GM19193 (cell line): ENCODE data around the gene TYW5.

Source experiments
- POLR2A ChIP-seq: IDR thresholded peaks from 4 replicates; pipeline ENCODE4 v1.6.1; 2011; ENCODE audit not compliant: insufficient read depth, insufficient read length; ENCODE audit errors: extremely low read depth

TYW5 gene

DNA sequence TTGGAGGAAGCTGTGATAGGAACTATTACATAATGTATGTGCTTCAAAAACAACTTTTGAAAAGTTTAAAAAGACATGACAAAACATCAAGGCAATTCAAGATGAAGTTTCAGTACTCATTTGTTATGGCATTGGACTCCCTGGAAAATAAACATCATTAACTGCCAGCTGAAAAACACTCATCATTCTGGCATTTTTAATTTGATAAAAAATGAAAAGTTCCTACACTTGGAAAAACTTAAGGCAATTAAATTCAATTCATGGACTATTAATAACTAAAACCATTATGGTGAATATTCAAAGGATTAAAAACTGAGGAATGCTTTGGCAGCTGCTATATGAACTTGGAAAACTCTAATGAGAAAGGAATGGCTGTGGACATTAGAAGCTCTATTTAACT, 8.5 kb downstream of the TYW5 start:
- TF ChIP-seq POLR2A = no peak

DNA sequence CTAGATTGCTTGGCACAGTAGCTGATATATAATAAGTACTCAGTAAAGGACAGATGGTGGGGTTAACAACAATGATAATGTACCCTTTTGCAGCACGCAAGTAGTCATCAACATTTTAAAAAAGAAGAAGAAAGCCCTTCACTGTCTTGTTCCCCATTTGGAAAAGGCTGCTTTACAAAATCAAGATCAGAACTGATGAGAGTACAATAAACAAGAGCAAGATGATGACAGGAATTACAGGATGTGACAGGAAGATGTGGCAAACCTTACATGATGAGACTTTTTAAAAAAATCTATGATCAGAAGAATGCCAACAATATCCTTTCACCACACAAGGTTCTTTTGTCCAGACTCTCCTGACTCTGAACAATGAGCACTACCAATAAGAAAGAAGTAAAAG, 9.1 kb downstream of the TYW5 start:
- no peak for TF ChIP-seq POLR2A

DNA sequence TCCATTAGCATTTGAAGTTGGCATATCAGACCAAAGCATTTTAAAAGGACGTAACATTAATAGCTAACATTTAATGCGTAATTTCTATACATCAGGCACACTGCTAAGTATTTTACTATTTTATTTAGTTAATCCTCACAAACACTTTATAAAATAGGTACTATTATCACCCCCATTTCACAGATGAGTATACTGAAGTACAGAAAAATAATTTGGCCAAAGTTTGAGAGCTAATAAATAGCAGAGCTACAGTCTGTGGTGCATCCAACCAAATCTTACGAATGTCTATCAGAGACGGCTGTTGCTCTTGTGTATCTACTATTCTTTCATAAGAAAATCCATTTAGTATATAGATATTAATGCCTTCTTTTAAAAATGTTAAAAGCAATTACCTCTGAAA, 11.9 kb downstream of the TYW5 start:
- no peak for TF ChIP-seq POLR2A

DNA sequence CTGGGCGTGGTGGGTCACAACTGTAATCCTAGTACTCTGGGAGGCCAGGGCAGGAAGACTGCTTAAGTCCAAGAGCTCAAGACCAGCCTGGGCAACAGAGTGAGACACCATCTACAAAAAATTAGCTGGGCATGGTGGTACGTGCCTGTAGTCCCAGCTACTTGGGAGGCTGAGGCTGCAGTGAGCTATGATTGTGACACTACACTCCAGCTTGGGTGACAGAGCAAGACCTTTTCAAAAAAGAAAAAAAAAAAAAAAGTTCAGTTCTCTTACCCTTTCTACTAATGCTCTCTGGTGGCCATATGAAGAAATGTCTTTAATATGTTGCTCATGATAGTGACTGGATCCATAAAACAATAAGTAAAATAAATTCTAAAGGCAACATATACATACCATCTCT, 14.9 kb downstream of the TYW5 start:
- no peak for TF ChIP-seq POLR2A

DNA sequence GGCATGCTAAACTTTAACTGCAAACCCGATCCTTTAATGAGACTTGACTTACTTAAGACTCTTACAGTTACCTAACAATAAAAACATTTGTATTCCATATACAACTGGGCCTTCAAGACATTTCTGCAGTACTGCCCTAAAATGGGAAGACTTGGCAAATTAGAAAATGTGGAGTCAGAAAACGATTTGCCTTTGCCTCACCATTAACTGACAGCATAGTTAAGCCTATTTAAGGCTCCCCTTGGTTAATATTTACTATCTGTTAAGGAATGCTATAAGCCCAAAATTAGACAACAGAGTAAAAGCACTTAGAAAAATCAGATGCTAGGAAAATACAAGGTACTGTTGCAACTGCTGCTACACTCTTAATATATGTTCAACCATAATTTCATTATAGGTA, 18.7 kb downstream of the TYW5 start:
- no peak for TF ChIP-seq POLR2A

DNA sequence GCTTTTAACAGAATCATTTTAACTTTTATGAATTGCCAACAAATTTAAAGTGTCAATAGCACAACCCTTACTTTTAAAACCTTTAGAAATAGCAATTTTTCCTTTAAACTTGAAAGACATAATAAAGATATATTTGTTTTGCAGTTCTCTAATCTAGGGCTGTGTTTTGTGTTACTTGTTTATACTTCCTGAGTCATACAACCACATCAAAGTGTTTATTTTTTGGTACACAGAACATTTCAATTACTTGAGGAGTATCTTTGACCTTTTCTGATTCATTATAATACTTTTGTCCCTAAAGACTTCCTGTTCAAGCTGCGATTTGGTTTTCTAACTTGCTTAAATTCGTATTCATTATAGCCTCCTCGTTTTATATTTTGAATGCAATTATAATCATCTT, 21.8 kb downstream of the TYW5 start:
- TF ChIP-seq POLR2A = no peak

DNA sequence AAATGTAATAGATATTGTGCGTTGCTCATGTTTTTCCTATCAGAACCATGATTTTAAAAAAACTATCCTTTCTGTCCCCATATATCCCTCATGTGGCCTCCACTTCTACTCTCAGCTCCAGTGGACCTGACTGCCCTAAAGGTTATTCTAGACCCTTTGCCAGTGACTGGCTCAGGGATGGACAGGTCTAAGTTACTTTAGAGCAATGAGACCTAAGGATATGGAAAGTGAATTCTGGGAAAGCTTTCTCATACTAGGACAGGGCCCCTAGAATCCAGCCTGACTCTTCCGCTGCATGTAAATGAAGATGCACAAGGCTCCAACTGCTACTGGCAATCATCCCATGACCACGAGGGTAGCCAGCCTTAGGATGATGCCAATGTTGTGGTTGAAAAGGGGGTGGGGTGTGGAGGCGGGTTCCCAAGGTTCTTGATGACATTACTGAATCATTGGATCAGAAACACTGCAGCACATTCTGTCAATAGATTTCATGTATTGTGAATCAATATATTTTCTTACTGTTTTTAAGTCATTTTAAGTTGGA, 22.9 kb downstream of the TYW5 start:
- TF ChIP-seq POLR2A = no peak

DNA sequence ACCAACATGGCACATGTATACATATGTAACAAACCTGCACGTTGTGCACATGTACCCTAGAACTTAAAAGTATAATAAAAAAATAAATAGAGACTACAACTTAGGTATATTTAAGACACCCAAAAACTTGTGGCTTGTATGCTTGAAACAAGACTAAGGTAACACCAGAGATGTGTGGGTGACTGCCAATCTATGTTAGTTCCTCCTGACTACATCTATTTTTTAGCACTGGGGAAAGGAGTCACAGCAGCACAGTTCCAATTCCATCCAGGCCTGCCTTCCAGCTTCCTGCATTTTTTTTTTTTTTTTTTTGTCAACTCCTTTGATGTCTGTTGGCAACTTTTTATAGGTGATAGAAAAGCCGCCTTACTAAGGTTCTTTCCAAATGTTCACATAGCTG, 26.0 kb downstream of the TYW5 start:
- TF ChIP-seq POLR2A = no peak

DNA sequence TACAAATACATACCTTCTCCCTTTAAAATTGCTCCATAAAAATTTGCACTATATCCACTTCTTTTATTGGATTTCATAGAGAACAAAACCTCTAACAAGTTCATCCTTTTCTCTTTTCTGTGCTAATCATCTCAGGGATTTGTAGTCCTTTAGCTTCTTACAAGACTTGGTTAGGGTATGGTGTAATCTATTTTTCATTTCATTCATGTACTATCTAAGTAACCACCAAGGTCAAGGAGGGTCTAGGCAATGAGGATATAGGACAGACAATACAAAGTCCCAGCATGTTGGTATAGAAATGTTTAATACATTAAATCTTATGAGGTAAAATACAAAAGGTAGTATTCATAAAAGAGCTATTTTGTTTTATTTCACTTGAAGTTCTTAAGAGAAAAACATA, 26.7 kb downstream of the TYW5 start:
- no peak for TF ChIP-seq POLR2A

DNA sequence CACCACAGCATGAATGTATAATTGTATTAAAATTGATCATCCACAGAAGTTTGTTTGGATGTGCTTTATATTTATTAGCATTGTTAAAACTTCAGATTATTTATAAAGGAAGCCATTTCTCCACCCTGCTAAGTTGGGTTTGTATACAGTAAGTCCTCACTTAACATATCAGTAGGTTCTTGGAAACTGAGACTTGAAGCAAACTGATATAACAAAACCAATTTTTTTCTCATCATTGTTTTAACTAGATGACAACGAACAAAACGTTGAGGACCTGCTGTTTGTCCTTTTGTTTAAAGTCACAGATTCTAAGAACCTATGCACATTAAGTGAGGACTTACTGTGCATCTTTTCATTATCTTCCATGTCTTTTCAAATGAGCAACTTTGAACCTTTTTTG, 27.1 kb downstream of the TYW5 start:
- no peak for TF ChIP-seq POLR2A

DNA sequence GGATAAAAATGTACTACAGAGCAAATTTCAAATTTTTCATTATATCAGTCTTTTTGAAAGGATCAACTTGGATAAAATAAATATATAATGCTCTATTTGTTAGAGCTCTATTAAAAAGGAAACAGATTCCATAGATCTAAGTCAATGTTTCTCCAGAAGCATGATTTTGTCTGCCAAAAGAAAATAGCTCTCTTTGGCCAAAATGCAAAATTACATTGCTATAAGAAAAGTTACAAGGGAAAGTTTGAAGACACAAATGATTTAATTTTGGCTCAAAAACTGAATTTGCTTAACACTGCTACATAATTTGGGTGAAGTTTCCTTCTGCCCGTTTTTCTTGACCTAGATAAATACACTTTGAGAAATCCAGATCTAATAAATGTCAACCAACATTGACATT, 28.5 kb downstream of the TYW5 start:
- no peak for TF ChIP-seq POLR2A

DNA sequence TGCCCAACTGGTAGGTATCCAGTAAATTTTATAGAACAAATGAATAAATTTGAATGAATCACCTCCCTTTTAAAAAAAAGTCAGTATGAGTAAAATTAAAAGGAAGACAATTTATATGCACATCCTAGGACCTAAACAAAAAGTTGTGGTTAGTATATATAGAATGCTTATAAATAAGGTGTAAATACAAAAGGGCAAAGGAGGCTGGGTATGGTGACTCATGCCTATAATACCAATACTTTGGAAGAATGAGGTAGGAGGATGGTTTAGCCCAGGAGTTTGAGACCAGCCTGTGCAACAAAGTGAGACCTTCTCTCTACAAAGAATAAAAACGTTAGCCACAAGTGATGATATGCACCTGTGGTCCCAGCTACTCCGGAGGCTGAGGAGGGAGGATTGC, 31.4 kb downstream of the TYW5 start:
- no peak for TF ChIP-seq POLR2A

DNA sequence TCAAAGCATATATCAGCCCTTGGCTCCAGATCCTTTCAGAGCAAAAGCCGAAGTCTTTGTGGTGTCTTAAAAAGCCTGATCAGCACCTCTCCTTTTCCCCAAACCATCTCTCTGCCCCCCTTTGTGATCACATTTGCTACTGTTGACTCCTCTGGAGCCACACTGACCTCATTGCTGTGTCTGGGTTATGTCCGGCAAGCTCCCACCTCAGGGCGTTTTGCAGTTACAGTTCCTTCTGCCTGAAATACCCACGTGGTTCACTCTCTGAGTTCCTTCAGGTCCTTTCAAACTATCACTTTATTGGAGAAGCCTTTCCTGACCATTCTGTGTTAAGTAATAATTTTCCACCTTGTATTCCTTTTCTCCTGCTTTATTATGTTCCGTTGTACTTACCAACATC, 32.4 kb downstream of the TYW5 start:
- no peak for TF ChIP-seq POLR2A

DNA sequence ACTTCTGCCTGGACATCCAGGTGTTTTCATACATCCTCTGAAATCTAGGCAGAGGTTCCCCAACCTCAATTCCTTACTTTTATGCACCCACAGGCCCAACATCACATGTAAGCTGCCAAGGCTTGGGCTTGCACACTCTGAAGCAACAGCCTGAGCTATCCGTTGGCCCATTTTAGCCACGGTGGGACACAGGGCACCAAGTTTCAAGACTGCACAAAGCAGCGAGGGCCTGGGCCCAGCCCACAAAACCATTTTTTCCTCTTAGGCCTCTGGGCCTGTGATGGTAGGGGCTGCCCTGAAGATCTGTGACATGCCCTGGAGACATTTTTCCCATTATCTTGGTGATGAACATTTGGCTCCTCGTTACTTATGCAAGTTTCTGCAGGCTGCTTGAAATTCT, 38.3 kb downstream of the TYW5 start:
- TF ChIP-seq POLR2A = no peak

DNA sequence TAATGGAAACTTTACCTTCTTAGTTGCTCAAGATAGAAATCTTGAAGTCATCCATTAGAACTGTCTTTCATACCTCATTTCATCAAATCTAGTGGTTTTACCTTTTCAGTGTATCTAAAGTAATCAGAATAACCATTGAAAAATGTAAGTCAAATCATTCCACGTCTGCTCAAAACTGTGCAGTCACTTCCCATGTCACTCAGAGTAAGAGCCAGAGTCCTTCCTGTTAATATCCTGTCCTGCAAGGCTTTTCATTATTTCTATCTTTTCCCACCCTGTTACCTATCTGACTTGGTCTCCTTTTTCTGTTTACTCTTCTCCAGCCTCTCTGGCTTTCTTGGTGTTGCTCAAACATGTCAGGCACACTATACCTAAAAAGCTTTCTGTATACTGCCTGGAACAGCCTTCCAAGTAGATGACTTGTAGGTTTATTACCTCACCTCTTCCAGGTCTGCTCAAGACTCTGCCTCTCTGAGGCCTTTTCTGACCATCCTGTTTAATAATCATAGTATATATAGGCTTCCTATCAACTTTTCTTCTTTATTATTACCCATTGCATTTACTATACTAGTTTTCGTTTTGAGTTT, 40.8 kb downstream of the TYW5 start:
- no peak for TF ChIP-seq POLR2A

DNA sequence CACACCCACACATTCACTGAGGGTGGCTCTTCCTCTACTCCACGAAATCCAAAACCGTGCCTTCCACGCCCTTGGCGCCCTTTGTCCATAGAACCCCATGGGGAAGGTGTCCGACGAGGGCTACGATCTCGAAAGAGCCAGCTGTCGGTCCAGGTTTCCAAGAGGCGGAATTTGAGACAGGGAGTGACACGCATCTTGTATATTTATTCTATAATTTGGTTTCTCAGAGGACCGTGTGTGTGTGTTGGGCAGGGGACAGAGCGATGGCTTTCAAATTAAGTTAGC, 43.5 kb downstream of the TYW5 start:
- no peak for TF ChIP-seq POLR2A

DNA sequence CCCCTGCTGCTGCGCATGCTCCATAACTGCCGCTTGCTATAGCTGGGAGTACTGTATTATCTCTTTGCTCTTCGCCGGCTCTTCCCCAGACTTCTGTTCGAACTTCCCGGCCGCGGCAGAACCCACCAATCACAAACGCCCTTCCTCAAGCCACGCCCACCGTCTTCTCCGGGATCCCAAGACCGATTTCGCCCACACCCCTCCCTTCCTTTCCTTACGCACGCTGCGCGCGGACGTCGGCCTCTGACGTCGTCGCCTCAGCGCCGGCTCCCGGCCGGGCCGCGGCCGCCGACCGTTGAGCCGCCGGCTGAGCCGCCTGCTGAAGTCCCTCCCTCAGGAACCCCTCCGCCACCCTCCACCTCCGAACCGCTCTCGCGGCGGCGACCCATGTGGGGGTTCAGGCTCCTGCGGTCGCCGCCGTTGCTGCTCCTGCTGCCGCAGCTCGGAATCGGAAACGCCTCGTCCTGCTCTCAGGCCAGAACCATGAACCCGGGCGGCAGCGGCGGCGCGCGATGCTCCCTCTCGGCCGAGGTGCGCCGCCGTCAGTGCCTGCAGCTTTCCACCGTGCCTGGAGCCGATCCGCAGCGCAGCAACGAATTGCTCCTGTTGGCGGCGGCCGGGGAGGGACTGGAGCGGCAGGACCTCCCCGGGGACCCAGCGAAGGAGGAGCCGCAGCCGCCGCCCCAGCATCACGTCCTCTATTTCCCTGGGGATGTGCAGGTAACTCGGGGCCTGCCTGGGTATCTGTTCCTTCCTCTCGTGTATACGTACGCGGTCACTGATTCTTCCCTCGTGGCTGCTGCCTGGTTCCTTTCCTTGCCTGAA, 44.0 kb downstream of the TYW5 start, which contains the start of gene C2orf69:
TSS of gene C2orf69 (plus strand) at position 242 of the 825 bp plus-strand sequence. CDS start at position 388, 146 bp downstream.
- TF ChIP-seq POLR2A = peak; percentile 94

DNA sequence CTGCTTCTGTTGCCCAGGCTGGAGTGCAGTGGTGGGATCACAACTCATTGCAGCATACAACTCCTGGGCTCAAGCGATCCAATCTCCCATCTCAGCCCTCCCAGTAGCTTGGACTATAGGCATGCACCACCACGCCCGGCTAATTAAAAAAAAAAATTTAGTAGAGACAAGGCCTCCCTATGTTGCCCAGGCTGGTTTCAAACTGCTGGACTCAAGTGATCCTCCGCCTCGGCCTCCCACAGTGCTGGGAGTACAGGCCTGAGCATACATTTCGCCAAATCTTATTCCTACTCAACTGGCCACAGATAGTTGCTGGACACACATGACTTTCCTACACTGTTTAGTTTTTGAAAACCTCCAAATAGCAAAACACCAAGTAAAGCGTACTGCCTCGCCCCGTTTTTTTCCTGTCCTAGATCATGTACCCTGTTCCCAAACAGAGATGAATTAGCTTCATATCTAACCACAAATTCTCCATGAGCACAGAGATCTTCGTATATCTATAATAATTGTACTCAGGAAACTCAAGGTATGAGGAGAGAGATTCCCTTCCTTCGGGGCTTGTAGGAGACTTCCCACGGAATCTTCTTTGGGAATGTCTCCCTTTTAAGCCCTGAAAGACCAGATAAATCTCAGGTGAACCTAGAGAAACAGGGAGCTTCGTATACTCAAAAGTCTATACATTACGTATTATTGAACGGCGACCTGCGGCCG, 44.8 kb downstream of the TYW5 start:
- TF ChIP-seq POLR2A = no peak
